Activated naive CD4-positive, alpha-beta T cell treated with anti-CD3 and anti-CD28 coated beads, Interleukin-2, amount 10 ng/mL, durations not matched to agents 7 days and 5 days (primary cell): Measurements from ENCODE around the gene RPL15.
"Not testable (repeated sequence)": the region's sequence is repeated elsewhere in the genome, so short reads cannot be mapped to it uniquely, and the experiment has no call there.

Experiments
- CTCF ChIA-PET: fragments of 350-600 bp; sonication (Branson Sonifier 250); formaldehyde crosslinking; loops from one replicate; lab custom pipeline; 2021; ENCODE audit warnings: antibody characterized with exemption; lab: Charles Lee
- DNase-seq: peaks from one replicate; pipeline ENCODE4 v3.0.0-alpha.2; 2020
- H3K27ac Mint-ChIP-seq: one replicate; pipeline ENCODE4 v1.8.0; 2021; ENCODE audit warnings: mild to moderate bottlenecking, moderate library complexity, mixed read lengths
- H3K27me3 Mint-ChIP-seq: one replicate; pipeline ENCODE4 v1.8.0; 2021; ENCODE audit warnings: mild to moderate bottlenecking, mixed read lengths
- H3K36me3 Mint-ChIP-seq: one replicate; pipeline ENCODE4 v1.8.0; 2021; ENCODE audit warnings: mixed read lengths
- H3K4me1 Mint-ChIP-seq: one replicate; pipeline ENCODE4 v1.8.0; 2021; ENCODE audit warnings: mixed read lengths
- H3K4me3 Mint-ChIP-seq: one replicate; pipeline ENCODE4 v1.8.0; 2021; ENCODE audit warnings: mild to moderate bottlenecking, moderate library complexity, mixed read lengths
- H3K9me3 Mint-ChIP-seq: one replicate; pipeline ENCODE4 v1.8.0; 2021; ENCODE audit warnings: mixed read lengths

The RPL15 gene

GRCh38 chr3:23880703-23881339 lies 36.1 kb upstream of the RPL15 start:
- H3K4me1 Mint-ChIP-seq, result peaks cover 9% of the 10 kb centered on the region
- H3K4me3 Mint-ChIP-seq, result no peak overlapping the region
- no peak overlapping the region for H3K27ac Mint-ChIP-seq
- no peak for DNase-seq
- CTCF ChIA-PET, result no interaction called here
- peaks cover 7% of the 10 kb centered on the region for H3K36me3 Mint-ChIP-seq
- no peaks in the 10 kb centered on the region for H3K9me3 Mint-ChIP-seq
- H3K27me3 Mint-ChIP-seq, result no peaks in the 10 kb centered on the region

GRCh38 chr3:23881993-23882392 lies 34.9 kb upstream of the RPL15 start:
- H3K4me3 Mint-ChIP-seq, H3K4me1 Mint-ChIP-seq, H3K27me3 Mint-ChIP-seq, DNase-seq, H3K9me3 Mint-ChIP-seq, H3K27ac Mint-ChIP-seq, H3K36me3 Mint-ChIP-seq: not testable (repeated sequence)
- CTCF ChIA-PET, result interaction anchor here (1.3 kb wide), 1 partner anchor 9 kb away, joined by 3 read pairs; no protein-coding TSS in a partner anchor

- Mint-ChIP-seq H3K9me3 (no peaks in the 10 kb centered on the region), H3K4me3 (no peak overlapping the region), H3K27ac (no peak overlapping the region), H3K4me1 (peaks cover 9% of the 10 kb centered on the region), H3K27me3 (no peaks in the 10 kb centered on the region), H3K36me3 (peaks cover 7% of the 10 kb centered on the region)
- DNase-seq, result no peak
- CTCF ChIA-PET, result interaction anchor here (1.3 kb wide), 1 partner anchor 9 kb away, joined by 3 read pairs; no protein-coding TSS in a partner anchor
Measured at GRCh38 chr3:23882487-23882918, 34.4 kb upstream of the RPL15 start.

- CTCF ChIA-PET, result no interaction called here
Measured at GRCh38 chr3:23884481-23884880, 32.5 kb upstream of the RPL15 start.

GRCh38 chr3:23885210-23885609 lies 31.7 kb upstream of the RPL15 start:
- CTCF ChIA-PET, result no interaction called here
- peaks cover 9% of the 10 kb centered on the region for H3K4me1 Mint-ChIP-seq

More at GRCh38 chr3:23884481-23884880, 32.5 kb upstream of the RPL15 start:
- no peaks in the 10 kb centered on the region for H3K9me3 Mint-ChIP-seq
- H3K27ac Mint-ChIP-seq, result no peak overlapping the region
- no peak overlapping the region for H3K4me3 Mint-ChIP-seq
- no peak for DNase-seq
- peaks cover 9% of the 10 kb centered on the region for H3K36me3 Mint-ChIP-seq
- no peaks in the 10 kb centered on the region for H3K27me3 Mint-ChIP-seq
- peaks cover 9% of the 10 kb centered on the region for H3K4me1 Mint-ChIP-seq

GRCh38 chr3:23886311-23886710 lies 30.6 kb upstream of the RPL15 start:
- H3K36me3 Mint-ChIP-seq, result peaks cover 9% of the 10 kb centered on the region
- no peak overlapping the region for H3K4me3 Mint-ChIP-seq
- H3K9me3 Mint-ChIP-seq, result no peaks in the 10 kb centered on the region
- no peak for DNase-seq
- peaks cover 5% of the 10 kb centered on the region for H3K4me1 Mint-ChIP-seq
- CTCF ChIA-PET, result no interaction called here
- H3K27ac Mint-ChIP-seq, result no peak overlapping the region
- no peaks in the 10 kb centered on the region for H3K27me3 Mint-ChIP-seq

More at GRCh38 chr3:23885210-23885609, 31.7 kb upstream of the RPL15 start:
- no peaks in the 10 kb centered on the region for H3K27me3 Mint-ChIP-seq
- H3K9me3 Mint-ChIP-seq, result no peaks in the 10 kb centered on the region
- H3K4me3 Mint-ChIP-seq, result no peak overlapping the region
- H3K36me3 Mint-ChIP-seq, result peaks cover 10% of the 10 kb centered on the region
- no peak for DNase-seq
- no peak overlapping the region for H3K27ac Mint-ChIP-seq

- DNase-seq, result no peak
- Mint-ChIP-seq H3K4me1 (no peaks in the 10 kb centered on the region), H3K27me3 (no peaks in the 10 kb centered on the region), H3K4me3 (no peak overlapping the region), H3K36me3 (peaks cover 11% of the 10 kb centered on the region), H3K27ac (no peak overlapping the region), H3K9me3 (no peaks in the 10 kb centered on the region)
- CTCF ChIA-PET, result interaction anchor here (0.5 to 2.1 kb wide), 19 partner anchors 9 to 674 kb away, joined by 3 to 6 read pairs (median 3); partner anchors contain the start of genes NKIRAS1 and RPL15
Measured at GRCh38 chr3:23888617-23889228, 28.2 kb upstream of the RPL15 start.

- H3K27me3 Mint-ChIP-seq, result no peaks in the 10 kb centered on the region
- H3K27ac Mint-ChIP-seq, result no peak overlapping the region
- H3K4me3 Mint-ChIP-seq, result no peak overlapping the region
- no peaks in the 10 kb centered on the region for H3K4me1 Mint-ChIP-seq
- CTCF ChIA-PET, result interaction anchor here (0.6 to 2.1 kb wide), 7 partner anchors 10 to 675 kb away, joined by 3 to 6 read pairs (median 3); partner anchors contain the start of genes NKIRAS1 and RPL15
- H3K9me3 Mint-ChIP-seq, result no peaks in the 10 kb centered on the region
- H3K36me3 Mint-ChIP-seq, result peaks cover 13% of the 10 kb centered on the region
- DNase-seq, result no peak
Measured at GRCh38 chr3:23889386-23889785, 27.5 kb upstream of the RPL15 start.

- DNase-seq, result no peak
- Mint-ChIP-seq H3K9me3 (no peaks in the 10 kb centered on the region), H3K36me3 (peaks cover 18% of the 10 kb centered on the region), H3K27ac (no peak overlapping the region), H3K4me1 (no peaks in the 10 kb centered on the region), H3K4me3 (no peak overlapping the region), H3K27me3 (no peaks in the 10 kb centered on the region)
- CTCF ChIA-PET, result interaction anchor here (0.8 to 1.1 kb wide), 2 partner anchors 35 to 54 kb away, joined by 3 read pairs; no protein-coding TSS in a partner anchor
Measured at GRCh38 chr3:23889950-23890349, 27.0 kb upstream of the RPL15 start.

GRCh38 chr3:23894254-23895061 lies 22.5 kb upstream of the RPL15 start:
- Mint-ChIP-seq H3K27me3 (no peaks in the 10 kb centered on the region), H3K4me1 (no peaks in the 10 kb centered on the region), H3K27ac (no peak overlapping the region), H3K9me3 (no peaks in the 10 kb centered on the region), H3K4me3 (no peak overlapping the region), H3K36me3 (peaks cover 23% of the 10 kb centered on the region)
- DNase-seq, result no peak
- CTCF ChIA-PET, result no interaction called here

GRCh38 chr3:23895181-23895580 lies 21.8 kb upstream of the RPL15 start:
- Mint-ChIP-seq H3K4me3 (no peak overlapping the region), H3K4me1 (no peaks in the 10 kb centered on the region), H3K27me3 (no peaks in the 10 kb centered on the region), H3K9me3 (no peaks in the 10 kb centered on the region), H3K27ac (peak overlapping the region; percentile 24), H3K36me3 (peaks cover 23% of the 10 kb centered on the region)
- DNase-seq, result no peak
- CTCF ChIA-PET, result no interaction called here

- CTCF ChIA-PET, result interaction anchor here (0.8 kb wide), 1 partner anchor 278 kb away, joined by 4 read pairs; no protein-coding TSS in a partner anchor
- H3K27me3 Mint-ChIP-seq, result no peaks in the 10 kb centered on the region
- H3K36me3 Mint-ChIP-seq, result peaks cover 23% of the 10 kb centered on the region
Measured at GRCh38 chr3:23900744-23901143, 16.2 kb upstream of the RPL15 start.

GRCh38 chr3:23904545-23904944 lies 12.4 kb upstream of the RPL15 start:
- no peak overlapping the region for H3K27ac Mint-ChIP-seq
- no peak overlapping the region for H3K4me3 Mint-ChIP-seq
- H3K36me3 Mint-ChIP-seq, result peaks cover 17% of the 10 kb centered on the region
- no peaks in the 10 kb centered on the region for H3K27me3 Mint-ChIP-seq
- DNase-seq, result no peak
- H3K4me1 Mint-ChIP-seq, result no peaks in the 10 kb centered on the region
- CTCF ChIA-PET, result no interaction called here
- no peaks in the 10 kb centered on the region for H3K9me3 Mint-ChIP-seq

More at GRCh38 chr3:23900744-23901143, 16.2 kb upstream of the RPL15 start:
- Mint-ChIP-seq H3K4me1 (no peaks in the 10 kb centered on the region), H3K4me3 (no peak overlapping the region), H3K9me3 (no peaks in the 10 kb centered on the region), H3K27ac (no peak overlapping the region)
- no peak for DNase-seq

GRCh38 chr3:23909341-23909740 lies 7.6 kb upstream of the RPL15 start:
- H3K4me3 Mint-ChIP-seq, result no peak overlapping the region
- H3K27ac Mint-ChIP-seq, result no peak overlapping the region
- H3K9me3 Mint-ChIP-seq, result no peaks in the 10 kb centered on the region
- CTCF ChIA-PET, result no interaction called here
- H3K27me3 Mint-ChIP-seq, result no peaks in the 10 kb centered on the region
- H3K4me1 Mint-ChIP-seq, result peaks cover 5% of the 10 kb centered on the region
- DNase-seq, result no peak
- peaks cover 13% of the 10 kb centered on the region for H3K36me3 Mint-ChIP-seq
